ENCODE results near the gene CTIF.

Gene CTIF

GRCh38 chr18:48690494-48690893 lies 151.7 kb downstream of the CTIF start:
- no peak overlapping the region for H3K27ac ChIP-seq
- TF ChIP-seq Cebpa-rat (IDR thresholded peaks at IDR 0.05), result no peak
- H3K4me1 ChIP-seq, result peaks cover 12% of the 10 kb centered on the region
- no peaks in the 10 kb centered on the region for H3K27me3 ChIP-seq
- H4K20me1 ChIP-seq, result no peaks in the 10 kb centered on the region
- peaks cover 34% of the 10 kb centered on the region; the same call in 1 of the 2 replicates for H3K36me3 ChIP-seq
- no peaks in the 10 kb centered on the region for H3K9me3 ChIP-seq
- H3K4me3 ChIP-seq, result no peak overlapping the region
- no peak overlapping the region for H3K9ac ChIP-seq
- no peak overlapping the region for H3K4me2 ChIP-seq

- no peaks in the 10 kb centered on the region for H4K20me1 ChIP-seq
- H3K36me3 ChIP-seq, result peaks cover 22% of the 10 kb centered on the region; the same call in 1 of the 2 replicates
- no peak overlapping the region for H3K9ac ChIP-seq
- peaks cover 12% of the 10 kb centered on the region for H3K4me1 ChIP-seq
- H3K9me3 ChIP-seq, result no peaks in the 10 kb centered on the region
- H3K27ac ChIP-seq, result no peak overlapping the region
- no peak for TF ChIP-seq Cebpa-rat (IDR thresholded peaks at IDR 0.05)
- H3K4me3 ChIP-seq, result no peak overlapping the region
- no peaks in the 10 kb centered on the region for H3K27me3 ChIP-seq
- peak overlapping the region; percentile 5 for H3K4me2 ChIP-seq
Measured at GRCh38 chr18:48693006-48693405, 154.2 kb downstream of the CTIF start.

- no peaks in the 10 kb centered on the region for H3K27me3 ChIP-seq
- no peak overlapping the region for H3K9ac ChIP-seq
- H3K4me2 ChIP-seq, result peak overlapping the region; percentile 5; the same call in 1 of the 2 replicates
- H3K27ac ChIP-seq, result no peak overlapping the region
- no peak for TF ChIP-seq Cebpa-rat (IDR thresholded peaks at IDR 0.05)
- H4K20me1 ChIP-seq, result no peaks in the 10 kb centered on the region
- H3K9me3 ChIP-seq, result no peaks in the 10 kb centered on the region
- peaks cover 20% of the 10 kb centered on the region for H3K4me1 ChIP-seq
- H3K36me3 ChIP-seq, result peaks cover 20% of the 10 kb centered on the region; the same call in 1 of the 2 replicates
- no peak overlapping the region for H3K4me3 ChIP-seq
Measured at GRCh38 chr18:48693625-48694262, 154.9 kb downstream of the CTIF start.

GRCh38 chr18:48694295-48694694 lies 155.5 kb downstream of the CTIF start:
- Histone ChIP-seq H3K4me3 (no peak overlapping the region), H4K20me1 (no peaks in the 10 kb centered on the region), H3K9ac (no peak overlapping the region), H3K36me3 (peaks cover 15% of the 10 kb centered on the region; the same call in 1 of the 2 replicates), H3K4me2 (no peak overlapping the region), H3K4me1 (peaks cover 24% of the 10 kb centered on the region), H3K9me3 (no peaks in the 10 kb centered on the region), H3K27ac (no peak overlapping the region), H3K27me3 (no peaks in the 10 kb centered on the region)
- TF ChIP-seq Cebpa-rat (IDR thresholded peaks at IDR 0.05), result no peak

- no peaks in the 10 kb centered on the region for H3K27me3 ChIP-seq
- no peaks in the 10 kb centered on the region for H4K20me1 ChIP-seq
- H3K9me3 ChIP-seq, result no peaks in the 10 kb centered on the region
- TF ChIP-seq Cebpa-rat (IDR thresholded peaks at IDR 0.05), result no peak
- no peak overlapping the region for H3K27ac ChIP-seq
- no peak overlapping the region for H3K9ac ChIP-seq
- H3K36me3 ChIP-seq, result peaks cover 11% of the 10 kb centered on the region; the same call in 1 of the 2 replicates
- peaks cover 24% of the 10 kb centered on the region for H3K4me1 ChIP-seq
- no peak overlapping the region for H3K4me3 ChIP-seq
- H3K4me2 ChIP-seq, result no peak overlapping the region
Measured at GRCh38 chr18:48695671-48696070, 156.8 kb downstream of the CTIF start.

GRCh38 chr18:48696218-48696617 lies 157.4 kb downstream of the CTIF start:
- H3K4me2 ChIP-seq, result no peak overlapping the region
- no peaks in the 10 kb centered on the region for H3K9me3 ChIP-seq
- TF ChIP-seq Cebpa-rat (IDR thresholded peaks at IDR 0.05), result no peak
- no peaks in the 10 kb centered on the region for H3K27me3 ChIP-seq
- no peak overlapping the region for H3K27ac ChIP-seq
- H3K9ac ChIP-seq, result no peak overlapping the region
- H3K36me3 ChIP-seq, result peaks cover 8% of the 10 kb centered on the region; the same call in 1 of the 2 replicates
- H4K20me1 ChIP-seq, result no peaks in the 10 kb centered on the region
- peaks cover 24% of the 10 kb centered on the region for H3K4me1 ChIP-seq
- no peak overlapping the region for H3K4me3 ChIP-seq

- H4K20me1 ChIP-seq, result no peaks in the 10 kb centered on the region
- no peaks in the 10 kb centered on the region for H3K27me3 ChIP-seq
- no peak for TF ChIP-seq Cebpa-rat (IDR thresholded peaks at IDR 0.05)
- no peaks in the 10 kb centered on the region for H3K9me3 ChIP-seq
- no peak overlapping the region for H3K27ac ChIP-seq
- peaks cover 8% of the 10 kb centered on the region; the same call in 1 of the 2 replicates for H3K36me3 ChIP-seq
- no peak overlapping the region for H3K9ac ChIP-seq
- H3K4me1 ChIP-seq, result peaks cover 26% of the 10 kb centered on the region
- H3K4me2 ChIP-seq, result no peak overlapping the region
- no peak overlapping the region for H3K4me3 ChIP-seq
Measured at GRCh38 chr18:48697441-48697840, 158.6 kb downstream of the CTIF start.

GRCh38 chr18:48698707-48699106 lies 159.9 kb downstream of the CTIF start:
- Histone ChIP-seq H3K4me1 (peaks cover 27% of the 10 kb centered on the region), H3K27me3 (no peaks in the 10 kb centered on the region), H3K9me3 (no peaks in the 10 kb centered on the region), H3K4me2 (peak overlapping the region; percentile 69), H3K27ac (no peak overlapping the region), H3K4me3 (no peak overlapping the region), H3K9ac (peak overlapping the region; percentile 15; the same call in 1 of the 2 replicates), H3K36me3 (peaks cover 4% of the 10 kb centered on the region; the same call in 1 of the 2 replicates), H4K20me1 (no peaks in the 10 kb centered on the region)
- no peak for TF ChIP-seq Cebpa-rat (IDR thresholded peaks at IDR 0.05)

GRCh38 chr18:48699761-48700160 lies 160.9 kb downstream of the CTIF start:
- Histone ChIP-seq H3K4me3 (no peak overlapping the region), H3K4me2 (no peak overlapping the region), H3K4me1 (peaks cover 24% of the 10 kb centered on the region), H3K27ac (no peak overlapping the region), H3K27me3 (no peaks in the 10 kb centered on the region), H3K9ac (no peak overlapping the region), H4K20me1 (no peaks in the 10 kb centered on the region), H3K36me3 (peaks cover 4% of the 10 kb centered on the region; the same call in 1 of the 2 replicates), H3K9me3 (no peaks in the 10 kb centered on the region)
- TF ChIP-seq Cebpa-rat (IDR thresholded peaks at IDR 0.05), result no peak

GRCh38 chr18:48700446-48700845 lies 161.6 kb downstream of the CTIF start:
- H3K9ac ChIP-seq, result no peak overlapping the region
- no peaks in the 10 kb centered on the region for H3K27me3 ChIP-seq
- H3K4me3 ChIP-seq, result no peak overlapping the region
- H3K9me3 ChIP-seq, result no peaks in the 10 kb centered on the region
- no peak overlapping the region for H3K27ac ChIP-seq
- no peak for TF ChIP-seq Cebpa-rat (IDR thresholded peaks at IDR 0.05)
- peaks cover 4% of the 10 kb centered on the region; the same call in 1 of the 2 replicates for H3K36me3 ChIP-seq
- H3K4me1 ChIP-seq, result peaks cover 24% of the 10 kb centered on the region
- no peaks in the 10 kb centered on the region for H4K20me1 ChIP-seq
- H3K4me2 ChIP-seq, result no peak overlapping the region
